Heart left ventricle (tissue), 16 donors: ENCODE data around the gene FCN3. TPM values are rescaled to one million over a fixed set of nuclear protein-coding genes. Genes with fewer than 3 reads are reported as not detected.

ENCODE experiments used
- ATAC-seq, 4 donors: fragments of 200-7000 bp; cut with Tn5 transposase; one replicate each; pipeline ENCODE4 v1.9.1; 2020 to 2022; ENCODE audit warnings: moderate library complexity in 4 of 4, mild to moderate bottlenecking in 3 of 4, moderate number of reproducible peaks in 1 of 4
- DNase-seq, 5 donors: peaks; one replicate each; pipeline ENCODE4 v3.0.0-alpha.2; 2020
- H3K27ac ChIP-seq, 12 donors: fragments of 200-600 bp; sonication (generic) in 4 of 12; one replicate each; pipeline versions ENCODE4 v1.5.0 to v1.8.0; 2016 to 2022; ENCODE audit warnings: mild to moderate bottlenecking in 2 of 12
- H3K27me3 ChIP-seq, 9 donors: fragments of 200-600 bp; sonication (generic) in 2 of 9; one replicate each; pipeline versions ENCODE4 v1.5.1 to v1.8.0; 2016 to 2022; ENCODE audit warnings: mild to moderate bottlenecking in 3 of 9
- H3K36me3 ChIP-seq, 9 donors: fragments of 200-600 bp; sonication (generic) in 2 of 9; one replicate each; pipeline versions ENCODE4 v1.5.0 to v1.8.0; 2018 to 2022; ENCODE audit warnings: mild to moderate bottlenecking in 2 of 9
- H3K4me1 ChIP-seq, 12 donors: fragments of 200-600 bp; sonication (generic) in 4 of 12; one replicate each; pipeline versions ENCODE4 v1.5.0 to v1.8.0; 2016 to 2022; ENCODE audit warnings: mild to moderate bottlenecking in 3 of 12
- H3K4me3 ChIP-seq, 12 donors: fragments of 200-600 bp; sonication (generic) in 4 of 12; one replicate each; pipeline versions ENCODE4 v1.5.0 to v1.8.0; 2017 to 2022; ENCODE audit warnings: mild to moderate bottlenecking in 9 of 12, moderate library complexity in 4 of 12
- H3K9me3 ChIP-seq, 12 donors: fragments of 200-600 bp; sonication (generic) in 4 of 12; one replicate each; pipeline versions ENCODE4 v1.5.0 to v1.8.0; 2016 to 2022; ENCODE audit warnings: mild to moderate bottlenecking in 1 of 12
- POLR2A ChIP-seq, 2 donors: fragments of 450-650 bp; IDR thresholded peaks; one replicate each; pipeline ENCODE4 v1.6.1; 2017; ENCODE audit warnings: antibody characterized with exemption in 2 of 2, mild to moderate bottlenecking in 2 of 2, moderate library complexity in 2 of 2
- WGBS, 4 donors: extraction: QIAGEN DNeasy Blood & Tissue Kit in 2 of 4; methylation state at CpG; one replicate each; pipeline versions ENCODE4 v1.1.5 to v1.1.7; 2013 to 2018; 5-methylcytosine and 5-hydroxymethylcytosine counted together
- intact Hi-C, 10 donors: fragments of 100-400 bp; cut with DNase I; formaldehyde crosslinking; loops; one replicate each; pipeline versions ENCODE4 v1.11.1 to v1.14.2; 2022
- polyA plus RNA-seq, 2 donors: library from polyadenylated mRNA; stranded (reverse); fragments of 200-250 nt; gene quantifications; one replicate each; pipeline ENCODE4 v1.2.3, GENCODE V29; 2013
- total RNA-seq, 9 donors: library from RNA; depleted of rRNA in 2 of 9; stranded (reverse); fragments of >200 nt in 2 of 9; fragmentation: NEBNext Ultra II Directional in 3 of 9; extraction: Animal tissue kit (Norgen Biotek cat#: 25700) in 3 of 9; gene quantifications; one replicate each; pipeline versions ENCODE4 v1.1.0 to v1.2.4, GENCODE V29; 2016 to 2023
- TF ChIP-seq, protein P1 (sequence below), 12 donors: fragments of 200-600 bp; sonication (generic) in 4 of 12; IDR thresholded peaks; one replicate each; pipeline versions ENCODE4 v1.5.0 to v1.8.0; 2018 to 2022; ENCODE audit warnings: antibody characterized with exemption in 12 of 12, mild to moderate bottlenecking in 5 of 12
- donor health status: ischemic (EF 13 %, LVEDD 7.1; RV severe dilation, severe dysfunction).
- donor health status: healthy with polysubstance abuse.
- donor health status: DM: no; HTN: yes; CAD: no.
- donor health status: DM: no; HTN: no; CAD: no.
- donor health status: ischemic (EF 25% LVEDD 6.9; RV normal size, moderate dysfunction).
- donor health status: ischemic (EF 25% LVEDD 5.7; RV mildly dilated, moderate dysfunction).
- donor health status: healthy.
- donor health status: DM: yes; HTN: yes; CAD: no.
- donor health status: ischemic (EF 35%, LVEDD 5.7; RV mildly dilated, moderate dysfunction).
- donor health status: nonischemic (EF 11% LVEDD 7.7; RV severe dilation, severe dysfunction).
- donor health status: DM: yes; HTN: yes; CAD: no.
- donor health status: PGD.
- donor health status: ischemic (EF 29% LVEDD 5.4; RV normal size, mild dysfunction).
- donor health status: nonischemic (EF 23%, LVEDD 6.1; RV moderate dilation, normal function).

FCN3 gene
- total and polyA plus RNA-seq, 11 donors: 2.4 to 141 (median 35.4) TPM

DNA sequence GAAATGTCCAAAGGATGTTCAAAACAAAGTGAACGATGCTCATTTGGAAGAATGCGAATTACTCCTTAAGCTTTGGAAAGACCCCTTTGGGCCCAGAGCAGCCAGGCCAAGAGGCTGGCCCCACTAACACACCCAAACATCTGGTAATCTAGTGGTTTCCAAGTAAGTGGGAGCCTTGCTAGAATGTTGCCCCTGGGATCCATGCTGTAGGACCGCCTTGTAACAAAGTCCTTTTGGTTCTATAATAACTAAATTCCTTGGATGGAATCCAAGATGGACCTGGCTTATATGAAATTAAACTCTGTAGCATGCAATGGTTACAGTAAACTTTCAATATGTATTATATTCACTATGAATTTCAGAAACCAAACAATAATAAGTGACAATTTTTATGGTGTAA lies 43.1 kb upstream of the FCN3 start:
- no peaks in the 10 kb centered on the region for H3K27me3 ChIP-seq
- TF ChIP-seq POLR2A (IDR thresholded peaks at IDR 0.05): no peak
- TF ChIP-seq, protein P1, sequence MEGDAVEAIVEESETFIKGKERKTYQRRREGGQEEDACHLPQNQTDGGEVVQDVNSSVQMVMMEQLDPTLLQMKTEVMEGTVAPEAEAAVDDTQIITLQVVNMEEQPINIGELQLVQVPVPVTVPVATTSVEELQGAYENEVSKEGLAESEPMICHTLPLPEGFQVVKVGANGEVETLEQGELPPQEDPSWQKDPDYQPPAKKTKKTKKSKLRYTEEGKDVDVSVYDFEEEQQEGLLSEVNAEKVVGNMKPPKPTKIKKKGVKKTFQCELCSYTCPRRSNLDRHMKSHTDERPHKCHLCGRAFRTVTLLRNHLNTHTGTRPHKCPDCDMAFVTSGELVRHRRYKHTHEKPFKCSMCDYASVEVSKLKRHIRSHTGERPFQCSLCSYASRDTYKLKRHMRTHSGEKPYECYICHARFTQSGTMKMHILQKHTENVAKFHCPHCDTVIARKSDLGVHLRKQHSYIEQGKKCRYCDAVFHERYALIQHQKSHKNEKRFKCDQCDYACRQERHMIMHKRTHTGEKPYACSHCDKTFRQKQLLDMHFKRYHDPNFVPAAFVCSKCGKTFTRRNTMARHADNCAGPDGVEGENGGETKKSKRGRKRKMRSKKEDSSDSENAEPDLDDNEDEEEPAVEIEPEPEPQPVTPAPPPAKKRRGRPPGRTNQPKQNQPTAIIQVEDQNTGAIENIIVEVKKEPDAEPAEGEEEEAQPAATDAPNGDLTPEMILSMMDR (IDR thresholded peaks at IDR 0.05): no peak
- no peaks in the 10 kb centered on the region for H3K9me3 ChIP-seq
- H3K4me1 ChIP-seq: peaks cover 3 to 77% (median 57%) of the 10 kb centered on the region in 12 donors
- H3K27ac ChIP-seq: peak overlapping the region; percentile 8 to 89 (median 74)
- intact Hi-C loops: loop anchor here in 4 of 10 donors (5.0 kb wide), 3 partner anchors 70 to 190 kb away; partner anchors contain the start of gene AHDC1 (in 1 of the 4)
- 68 to 79% (median 73%) methylated on average over 3 of the region's 3 CpGs for WGBS, 4 donors
- ATAC-seq: no peak
- DNase-seq: no peak
- no peak overlapping the region for H3K4me3 ChIP-seq
- H3K36me3 ChIP-seq: peaks cover 0 to 73% (median 62%) of the 10 kb centered on the region in 9 donors

DNA sequence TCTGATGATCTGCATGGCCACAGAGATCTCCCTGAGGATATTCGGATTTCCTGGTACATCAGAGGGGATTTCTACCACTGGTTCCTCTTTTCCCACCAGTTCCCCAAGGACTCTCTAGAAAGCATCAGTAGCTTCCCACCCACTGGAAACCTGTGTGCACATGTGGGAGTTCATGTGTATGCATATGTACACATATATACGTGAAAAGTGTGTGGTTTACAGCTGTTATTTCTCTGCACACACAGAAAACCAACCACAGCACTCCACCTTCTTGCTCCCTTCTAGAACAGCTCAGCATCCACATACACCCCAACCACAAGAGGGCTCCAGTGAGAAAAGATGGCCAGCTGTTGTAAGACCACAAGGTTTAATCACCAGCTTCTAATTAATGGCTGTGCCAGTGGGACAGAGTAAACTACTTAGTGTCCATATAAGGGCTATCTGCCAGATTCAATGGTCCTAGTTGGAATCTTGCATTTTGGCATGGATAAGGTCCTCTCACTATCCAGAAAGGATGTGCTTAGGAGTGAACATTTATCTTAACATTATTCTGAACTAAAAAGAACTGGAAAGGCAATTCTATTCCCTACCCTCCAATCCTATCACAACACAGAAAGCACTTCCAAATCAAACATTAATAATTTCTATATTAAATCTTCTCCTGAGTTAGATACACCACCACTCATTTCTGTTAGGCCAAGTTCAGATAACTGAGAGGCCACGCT lies 41.9 kb upstream of the FCN3 start:
- Histone ChIP-seq H3K4me3 (no peak overlapping the region), H3K27ac (peak overlapping the region in 7 of 12 donors; percentile 20 to 86 (median 75)), H3K36me3 (peaks cover 0 to 82% (median 73%) of the 10 kb centered on the region in 9 donors), H3K9me3 (no peaks in the 10 kb centered on the region), H3K27me3 (no peaks in the 10 kb centered on the region), H3K4me1 (peaks cover 3 to 67% (median 56%) of the 10 kb centered on the region in 12 donors)
- WGBS, 4 donors: 60 to 71% (median 69%) methylated on average over 3 of the region's 3 CpGs
- peak in 1 of 5 donors; percentile 47 for DNase-seq
- intact Hi-C loops: loop anchor here in 4 of 10 donors (5.0 kb wide), 3 partner anchors 71 to 191 kb away; partner anchors contain the start of gene AHDC1 (in 1 of the 4)
- peak in 3 of 4 donors; percentile 35 to 50 (median 40) for ATAC-seq
- no peak for TF ChIP-seq POLR2A (IDR thresholded peaks at IDR 0.05)
- TF ChIP-seq, protein P1 (IDR thresholded peaks at IDR 0.05): peak; percentile 51 to 73 (median 66)

DNA sequence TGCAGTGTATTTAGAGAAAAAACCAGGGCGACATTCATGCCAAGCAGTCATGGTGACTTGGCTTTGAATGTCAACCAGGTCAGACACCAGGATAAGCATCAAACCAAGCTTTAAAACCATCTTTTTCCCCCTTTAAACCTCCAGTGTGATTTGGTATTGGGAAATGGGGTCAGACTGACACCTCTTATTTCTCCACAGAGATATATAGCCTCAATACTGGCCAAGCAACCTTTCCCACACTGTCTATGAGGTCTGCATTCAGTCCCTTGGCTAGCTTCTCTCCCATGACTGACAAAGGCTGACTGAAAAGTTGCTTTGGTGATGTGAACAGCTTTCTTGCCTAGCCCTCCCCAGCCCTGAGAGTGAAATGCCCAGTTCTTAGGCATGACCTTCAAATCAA lies 39.5 kb upstream of the FCN3 start:
- no peaks in the 10 kb centered on the region for H3K27me3 ChIP-seq
- peaks cover 3 to 55% (median 41%) of the 10 kb centered on the region in 12 donors for H3K4me1 ChIP-seq
- no peak overlapping the region for H3K4me3 ChIP-seq
- no peaks in the 10 kb centered on the region for H3K9me3 ChIP-seq
- WGBS, 4 donors: 89 to 93% (median 90%) methylated on average over 1 of the region's 1 CpG
- DNase-seq: no peak
- no peak for ATAC-seq
- H3K36me3 ChIP-seq: peaks cover 0 to 100% (median 98%) of the 10 kb centered on the region in 9 donors
- TF ChIP-seq, protein P1 (IDR thresholded peaks at IDR 0.05): no peak
- TF ChIP-seq POLR2A (IDR thresholded peaks at IDR 0.05): no peak
- intact Hi-C loops: loop anchor here in 1 of 10 donors (5.0 kb wide), 1 partner anchor 248 kb away; no protein-coding TSS in a partner anchor
- peak overlapping the region in 4 of 12 donors; percentile 11 to 64 (median 26) for H3K27ac ChIP-seq

DNA sequence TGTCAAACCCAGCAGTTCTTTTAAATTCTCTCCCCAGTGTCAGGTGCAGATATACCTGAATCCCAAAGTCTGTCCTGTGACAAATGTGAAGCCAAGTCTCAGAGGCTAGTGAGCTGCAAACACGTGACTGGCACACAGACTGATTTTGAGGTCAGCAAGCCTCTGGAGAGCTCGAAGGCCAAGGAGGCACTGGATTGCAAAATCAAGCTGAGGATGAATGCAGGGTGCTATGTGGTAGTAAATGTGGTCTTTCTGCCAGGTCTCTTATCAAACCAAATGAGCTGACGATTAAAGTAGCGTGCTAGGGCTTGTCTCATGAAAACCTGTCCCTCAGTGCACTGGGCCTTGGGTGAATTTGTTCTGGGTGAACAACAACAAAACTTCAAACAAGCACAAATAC lies 38.4 kb upstream of the FCN3 start:
- no peaks in the 10 kb centered on the region for H3K27me3 ChIP-seq
- intact Hi-C loops: loop anchor here in 1 of 10 donors (5.0 kb wide), 1 partner anchor 249 kb away; no protein-coding TSS in a partner anchor
- DNase-seq (peak in 1 of 5 donors; percentile 68), ATAC-seq (peak; percentile 29 to 86 (median 76))
- H3K9me3 ChIP-seq: no peaks in the 10 kb centered on the region
- peaks cover 0 to 100% (median 98%) of the 10 kb centered on the region in 9 donors for H3K36me3 ChIP-seq
- 44 to 62% (median 51%) methylated on average over 4 of the region's 4 CpGs for WGBS, 4 donors
- no peak overlapping the region for H3K4me3 ChIP-seq
- H3K27ac ChIP-seq: peak overlapping the region in 10 of 12 donors; percentile 11 to 72 (median 38)
- H3K4me1 ChIP-seq: peaks cover 3 to 44% (median 31%) of the 10 kb centered on the region in 12 donors
- TF ChIP-seq, protein P1 (IDR thresholded peaks at IDR 0.05): no peak
- TF ChIP-seq POLR2A (IDR thresholded peaks at IDR 0.05): no peak
